SU-DHL-6 (cell line): ENCODE data around the gene RGCC.

Experiments
- H2AFZ ChIP-seq: fragments of 200-600 bp; sonication (generic); 2 replicates; pipeline ENCODE4 v1.6.1; 2014; ENCODE audit warnings: low read depth, mild to moderate bottlenecking, moderate library complexity, mixed read lengths, antibody characterized with exemption, low read length; ENCODE audit not compliant: severe bottlenecking
- H3F3A ChIP-seq: fragments of 200-600 bp; shearing (Covaris generic); 2 replicates; pipeline ENCODE4 v1.6.0; 2016; ENCODE audit warnings: antibody characterized with exemption, mild to moderate bottlenecking; ENCODE audit not compliant: insufficient read depth
- H3K27ac ChIP-seq: fragments of 200-600 bp; sonication (generic); 2 replicates; pipeline ENCODE4 v1.5.1; 2016; ENCODE audit warnings: low read depth, mild to moderate bottlenecking, low read length, moderate library complexity, mixed read lengths
- H3K27me3 ChIP-seq: fragments of 200-600 bp; sonication (generic), shearing (Covaris generic); 2 replicates; pipeline ENCODE4 v1.6.0; 2014; ENCODE audit warnings: mild to moderate bottlenecking, low read length
- H3K36me3 ChIP-seq: fragments of 200-600 bp; sonication (generic); 2 replicates; pipeline ENCODE4 v1.6.1; 2014; ENCODE audit warnings: mild to moderate bottlenecking, low read length, mixed read lengths
- H3K4me2 ChIP-seq: fragments of 300-600, 200-600 bp; shearing (Covaris generic), sonication (generic); 2 replicates; pipeline ENCODE4 v1.6.0; 2014; ENCODE audit warnings: low read length, low read depth, mild to moderate bottlenecking; ENCODE audit not compliant: poor library complexity, severe bottlenecking
- H3K4me3 ChIP-seq: fragments of 200-600 bp; sonication (generic); 2 replicates; pipeline ENCODE4 v1.5.1; 2014; ENCODE audit warnings: antibody characterized with exemption, low read length, mild to moderate bottlenecking, mixed read lengths; ENCODE audit not compliant: insufficient read depth, poor library complexity, severe bottlenecking
- H3K79me2 ChIP-seq: fragments of 200-600 bp; sonication (generic); 2 replicates; pipeline ENCODE4 v1.6.1; 2014; ENCODE audit warnings: mild to moderate bottlenecking, low read length, moderate library complexity; ENCODE audit not compliant: insufficient read depth
- H3K9ac ChIP-seq: fragments of 200-600 bp; sonication (generic); 2 replicates; pipeline ENCODE4 v1.7.0; 2014; ENCODE audit warnings: mild to moderate bottlenecking, low read length
- H3K9me2 ChIP-seq: fragments of 200-600 bp; sonication (generic); replicated peaks from 2 replicates; pipeline ENCODE4 v1.6.1; 2014; ENCODE audit warnings: low read length; ENCODE audit not compliant: insufficient read depth
- H3K9me3 ChIP-seq: fragments of 200-600 bp; sonication (generic); 2 replicates; pipeline ENCODE4 v1.6.1; 2014; ENCODE audit warnings: low read length, mixed read lengths; ENCODE audit not compliant: insufficient read depth
- H4K20me1 ChIP-seq: fragments of 200-600 bp; sonication (generic); 2 replicates; pipeline ENCODE4 v1.6.1; 2014; ENCODE audit warnings: low read depth, mild to moderate bottlenecking, antibody characterized with exemption, low read length, moderate library complexity, mixed read lengths
- CTCF ChIP-seq: fragments of 200-600 bp; sonication (generic); IDR thresholded peaks from one replicate; pipeline ENCODE4 v1.5.1; 2017; ENCODE audit warnings: antibody characterized with exemption, mild to moderate bottlenecking, low read length, moderate library complexity; ENCODE audit not compliant: insufficient read depth, poor library complexity, severe bottlenecking
- EZH2phosphoT487 ChIP-seq: fragments of 200-600 bp; sonication (generic), shearing (Covaris generic); conservative IDR thresholded peaks from 2 replicates; pipeline ENCODE4 v1.6.1; 2018; ENCODE audit warnings: mild to moderate bottlenecking, antibody characterized with exemption, low read length, moderate library complexity, mixed read lengths

RGCC gene

DNA sequence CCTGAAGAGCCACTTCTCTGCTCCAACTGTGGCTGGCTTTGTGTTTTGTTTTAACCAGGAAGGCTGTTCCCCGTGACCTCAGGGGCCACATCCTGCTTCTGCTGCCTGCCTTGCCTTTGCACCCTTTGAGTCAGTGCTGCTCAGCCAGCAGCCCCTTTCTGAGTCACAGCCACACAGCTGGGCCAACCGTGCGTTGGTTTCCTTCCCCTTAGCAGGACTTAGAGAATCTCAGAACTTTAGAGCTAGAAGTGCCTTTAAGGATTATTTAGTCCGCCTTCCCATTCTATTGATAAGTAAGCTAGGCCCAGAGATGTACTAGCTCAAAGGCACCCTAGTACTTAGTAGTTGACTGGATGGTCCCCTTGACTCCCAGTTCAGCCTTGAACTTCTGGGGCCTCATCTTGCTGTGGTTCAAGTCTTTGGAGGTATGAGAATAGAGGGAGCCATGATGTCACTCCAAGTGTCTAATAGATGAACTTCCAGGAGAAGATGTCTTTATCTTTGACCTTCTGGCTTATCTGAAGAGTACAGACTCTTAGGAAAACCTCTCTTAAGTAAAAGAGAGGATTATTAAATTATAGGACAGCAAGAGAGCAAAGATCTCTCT is 8.0 kb downstream of the RGCC start:
- Histone ChIP-seq H3K27me3 (no peaks in the 10 kb centered on the region), H3K4me2 (peak overlapping the region; percentile 98), H3K27ac (peak overlapping the region; percentile 88), H3K4me3 (no peak overlapping the region), H3K36me3 (peaks cover 37% of the 10 kb centered on the region), H3K9ac (peak overlapping the region; percentile 45), H3K9me3 (no peaks in the 10 kb centered on the region), H4K20me1 (no peaks in the 10 kb centered on the region), H3K79me2 (peaks cover 38% of the 10 kb centered on the region), H2AFZ (no peak overlapping the region), H3K9me2 (no peaks in the 10 kb centered on the region), H3F3A (peaks cover 72% of the 10 kb centered on the region)
- TF ChIP-seq CTCF: no peak
- no peak for TF ChIP-seq EZH2phosphoT487

- Histone ChIP-seq H3K9me3 (no peaks in the 10 kb centered on the region), H3K36me3 (peaks cover 41% of the 10 kb centered on the region), H3F3A (peaks cover 72% of the 10 kb centered on the region), H3K27me3 (no peaks in the 10 kb centered on the region), H3K27ac (peak overlapping the region; percentile 88), H3K4me3 (no peak overlapping the region), H3K4me2 (no peak overlapping the region), H3K79me2 (peaks cover 32% of the 10 kb centered on the region), H4K20me1 (no peaks in the 10 kb centered on the region), H3K9me2 (no peaks in the 10 kb centered on the region), H3K9ac (no peak overlapping the region), H2AFZ (no peak overlapping the region)
- TF ChIP-seq CTCF (no peak), EZH2phosphoT487 (no peak)
These were observed 8.6 kb downstream of the RGCC start for GRCh38 chr13:41465898-41466320.

DNA sequence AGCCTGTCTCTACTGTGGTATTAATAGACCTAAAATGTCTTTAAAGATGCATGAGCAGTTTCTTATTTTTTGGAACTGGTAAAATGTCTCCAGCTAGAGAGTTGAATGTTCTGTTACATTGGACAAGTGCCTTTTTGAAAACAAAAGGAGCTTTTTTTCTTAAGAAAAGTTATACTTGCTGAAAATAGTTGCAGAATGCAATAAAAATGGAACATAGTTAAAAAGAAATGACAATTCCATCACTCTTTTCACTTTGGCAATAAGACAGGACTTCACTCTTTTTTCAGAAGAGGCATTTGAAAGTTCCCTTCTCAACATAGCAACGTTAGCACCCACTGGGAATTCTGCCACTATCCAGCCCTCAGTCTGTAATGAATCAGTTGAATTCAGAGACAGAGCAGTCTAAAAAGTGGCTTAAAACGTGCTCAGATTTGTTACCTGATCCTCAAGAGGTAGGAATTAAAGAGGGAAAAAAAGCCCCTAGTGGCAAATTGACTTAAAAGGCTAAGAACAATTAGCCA is 10.1 kb downstream of the RGCC start:
- Histone ChIP-seq H3K4me2 (no peak overlapping the region), H4K20me1 (no peaks in the 10 kb centered on the region), H3K27me3 (no peaks in the 10 kb centered on the region), H3K9me2 (no peaks in the 10 kb centered on the region), H2AFZ (no peak overlapping the region), H3K79me2 (peaks cover 27% of the 10 kb centered on the region), H3F3A (peaks cover 69% of the 10 kb centered on the region), H3K36me3 (peaks cover 51% of the 10 kb centered on the region), H3K9me3 (no peaks in the 10 kb centered on the region), H3K27ac (peak overlapping the region; percentile 88; the same call in 1 of the 2 replicates), H3K4me3 (no peak overlapping the region), H3K9ac (no peak overlapping the region)
- TF ChIP-seq CTCF: no peak
- no peak for TF ChIP-seq EZH2phosphoT487
